Kidney glomerular epithelial cell (primary cell): ENCODE data around the gene SEC14L3.

Experiments used
- DNase-seq: peaks from one replicate; lab custom pipeline; 2025; lab: John Stamatoyannopoulos, UW

The SEC14L3 gene

GRCh38 chr22:30422481-30423300, 49.1 kb downstream of the SEC14L3 start:
- DNase-seq = peak; percentile 94

GRCh38 chr22:30421695-30422480, 49.9 kb downstream of the SEC14L3 start:
- no peak for DNase-seq

- DNase-seq = peak; percentile 83
Observed at GRCh38 chr22:30420347-30421125, 51.3 kb downstream of the SEC14L3 start.

- no peak for DNase-seq
Observed at GRCh38 chr22:30416837-30417236, 55.0 kb downstream of the SEC14L3 start.

- DNase-seq = no peak
Observed at GRCh38 chr22:30416403-30416802, 55.4 kb downstream of the SEC14L3 start.

GRCh38 chr22:30414525-30415047, 57.2 kb downstream of the SEC14L3 start:
- DNase-seq = no peak

- DNase-seq = no peak
Observed at GRCh38 chr22:30413745-30414524, 57.9 kb downstream of the SEC14L3 start.

GRCh38 chr22:30413001-30413400, 58.8 kb downstream of the SEC14L3 start:
- no peak for DNase-seq

GRCh38 chr22:30411780-30412179, 60.0 kb downstream of the SEC14L3 start:
- no peak for DNase-seq
